Neural progenitor cell (in vitro differentiated cells): ENCODE results near the gene BMPR1B. TPM values are rescaled to one million over a fixed set of nuclear protein-coding genes. Genes with fewer than 3 reads are reported as not detected.

Experiments
- DNase-seq: peaks from one replicate; pipeline ENCODE4 v3.0.0-alpha.2; 2016; ENCODE audit warnings: low spot score
- H2AFZ ChIP-seq: fragments of 200-600 bp; sonication (generic); replicated peaks from 2 replicates; pipeline ENCODE4 v1.6.1; 2016; ENCODE audit warnings: antibody characterized with exemption
- H3F3A ChIP-seq: fragments of 200-600 bp; sonication (generic); 2 replicates; pipeline ENCODE4 v1.6.1; 2016; ENCODE audit warnings: antibody characterized with exemption, low read depth
- H3K27ac ChIP-seq: fragments of 200-600 bp; sonication (generic); 2 replicates; pipeline ENCODE4 v1.5.1; 2016; ENCODE audit warnings: mild to moderate bottlenecking
- H3K27me3 ChIP-seq: fragments of 200-600 bp; sonication (generic); 2 replicates; pipeline ENCODE4 v1.6.1; 2016; ENCODE audit warnings: mild to moderate bottlenecking, moderate library complexity
- H3K36me3 ChIP-seq: fragments of 200-600 bp; sonication (generic); 2 replicates; pipeline ENCODE4 v1.5.1; 2016
- H3K4me1 ChIP-seq: fragments of 200-600 bp; sonication (generic); 2 replicates; pipeline ENCODE4 v1.6.1; 2016; ENCODE audit warnings: mixed run types
- H3K4me2 ChIP-seq: fragments of 200-600 bp; sonication (generic); 2 replicates; pipeline ENCODE4 v1.6.1; 2016
- H3K4me3 ChIP-seq: fragments of 200-600 bp; sonication (generic); 2 replicates; pipeline ENCODE4 v1.5.1; 2016
- H3K79me2 ChIP-seq: fragments of 200-600 bp; sonication (generic); 2 replicates; pipeline ENCODE4 v1.6.1; 2016; ENCODE audit warnings: low read depth
- H3K9ac ChIP-seq: fragments of 200-600 bp; sonication (generic); 2 replicates; pipeline ENCODE4 v1.6.1; 2016
- H3K9me3 ChIP-seq: fragments of 200-600 bp; sonication (generic); 2 replicates; pipeline ENCODE4 v1.5.1; 2016; ENCODE audit warnings: low read depth
- H4K20me1 ChIP-seq: fragments of 200-600 bp; sonication (generic); 2 replicates; pipeline ENCODE4 v1.6.1; 2016; ENCODE audit warnings: low read depth
- H3K27ac Mint-ChIP-seq: 3 replicates; pipeline ENCODE4 v1.8.0; 2021; ENCODE audit warnings: mixed read lengths
- H3K27me3 Mint-ChIP-seq: 2 replicates; pipeline ENCODE4 v1.8.0; 2022; ENCODE audit warnings: low read depth, mild to moderate bottlenecking, inconsistent platforms, moderate library complexity, mixed read lengths; ENCODE audit not compliant: insufficient read depth
- H3K36me3 Mint-ChIP-seq: 3 replicates; pipeline ENCODE4 v1.8.0; 2021; ENCODE audit warnings: mixed read lengths
- H3K4me1 Mint-ChIP-seq: 3 replicates; pipeline ENCODE4 v1.8.0; 2021; ENCODE audit warnings: mixed read lengths
- H3K4me3 Mint-ChIP-seq: 3 replicates; pipeline ENCODE4 v1.8.0; 2021; ENCODE audit warnings: mild to moderate bottlenecking, moderate library complexity, mixed read lengths
- H3K9me3 Mint-ChIP-seq: 3 replicates; pipeline ENCODE4 v1.8.0; 2020; ENCODE audit warnings: mixed read lengths
- CTCF ChIP-seq: fragments of 200-600 bp; sonication (generic); IDR thresholded peaks from 2 replicates; pipeline ENCODE4 v1.5.1; 2017; ENCODE audit warnings: antibody characterized with exemption, mild to moderate bottlenecking
- EZH2 ChIP-seq: fragments of 200-600 bp; sonication (generic); IDR thresholded peaks from 2 replicates; pipeline ENCODE4 v1.6.1; 2017; ENCODE audit warnings: antibody characterized with exemption, mild to moderate bottlenecking, moderate library complexity
- EZH2phosphoT487 ChIP-seq: fragments of 200-600 bp; sonication (generic); IDR thresholded peaks from 2 replicates; pipeline ENCODE4 v1.6.1; 2017; ENCODE audit warnings: antibody characterized with exemption
- total RNA-seq: library from RNA; depleted of rRNA; stranded (reverse); fragments of >200 nt; gene quantifications from 2 replicates; pipeline ENCODE4 v1.2.3, GENCODE V29; 2015; ENCODE audit warnings: low replicate concordance

Gene BMPR1B
- total RNA-seq, 1 donor from 2014 or later = 2.7 TPM

- H3K9me3 Mint-ChIP-seq = peaks cover 27% of the 10 kb centered on the region
These were observed 421.2 kb downstream of the BMPR1B start for GRCh38 chr4:95178938-95179337.

GRCh38 chr4:95180531-95181242 lies 422.9 kb downstream of the BMPR1B start:
- H3F3A ChIP-seq = peaks cover 25% of the 10 kb centered on the region
- TF ChIP-seq CTCF (no peak), EZH2 (no peak), EZH2phosphoT487 (no peak)
- Mint-ChIP-seq H3K36me3 (peaks cover 35% of the 10 kb centered on the region), H3K27me3 (no peaks in the 10 kb centered on the region), H3K27ac (peak overlapping the region; percentile 99), H3K4me3 (peak overlapping the region; percentile 61), H3K9me3 (peaks cover 20% of the 10 kb centered on the region), H3K4me1 (peaks cover 54% of the 10 kb centered on the region)
- peak overlapping the region; percentile 73 for H3K4me2 ChIP-seq
- H4K20me1 ChIP-seq = peaks cover 8% of the 10 kb centered on the region
- no peaks in the 10 kb centered on the region for H3K9me3 ChIP-seq
- no peaks in the 10 kb centered on the region for H3K36me3 ChIP-seq
- peak overlapping the region; percentile 21 for H3K4me3 ChIP-seq
- H3K4me1 ChIP-seq = peaks cover 33% of the 10 kb centered on the region
- no peaks in the 10 kb centered on the region for H3K27me3 ChIP-seq
- peak; percentile 65 for DNase-seq
- no peak overlapping the region for H2AFZ ChIP-seq
- H3K27ac ChIP-seq = no peak overlapping the region
- H3K9ac ChIP-seq = no peak overlapping the region
- no peaks in the 10 kb centered on the region for H3K79me2 ChIP-seq

More at GRCh38 chr4:95178938-95179337, 421.2 kb downstream of the BMPR1B start:
- no peaks in the 10 kb centered on the region for H3K27me3 Mint-ChIP-seq
- H3K27ac Mint-ChIP-seq = peak overlapping the region; percentile 62
- Histone ChIP-seq H3K79me2 (no peaks in the 10 kb centered on the region), H3K4me1 (peaks cover 33% of the 10 kb centered on the region), H3K27ac (no peak overlapping the region), H3K27me3 (no peaks in the 10 kb centered on the region), H3K4me2 (no peak overlapping the region), H3K9me3 (no peaks in the 10 kb centered on the region), H3K36me3 (no peaks in the 10 kb centered on the region), H2AFZ (no peak overlapping the region), H3F3A (peaks cover 25% of the 10 kb centered on the region), H3K4me3 (no peak overlapping the region), H3K9ac (no peak overlapping the region), H4K20me1 (peaks cover 8% of the 10 kb centered on the region)
- H3K4me3 Mint-ChIP-seq = no peak overlapping the region
- no peak for TF ChIP-seq EZH2
- TF ChIP-seq CTCF = no peak
- no peak for TF ChIP-seq EZH2phosphoT487
- H3K36me3 Mint-ChIP-seq = peaks cover 30% of the 10 kb centered on the region
- peaks cover 47% of the 10 kb centered on the region for H3K4me1 Mint-ChIP-seq
- DNase-seq = no peak

GRCh38 chr4:95181243-95181995 lies 423.7 kb downstream of the BMPR1B start:
- DNase-seq = peak; percentile 83
- TF ChIP-seq CTCF = peak; percentile 40
- TF ChIP-seq EZH2 = no peak
- TF ChIP-seq EZH2phosphoT487 = peak; percentile 42
- Mint-ChIP-seq H3K4me3 (peak overlapping the region; percentile 61), H3K27me3 (no peaks in the 10 kb centered on the region), H3K4me1 (peaks cover 54% of the 10 kb centered on the region), H3K9me3 (peaks cover 20% of the 10 kb centered on the region), H3K36me3 (peaks cover 39% of the 10 kb centered on the region), H3K27ac (peak overlapping the region; percentile 99)
- H3K4me2 ChIP-seq = peak overlapping the region; percentile 73
- H3K27ac ChIP-seq = no peak overlapping the region
- H2AFZ ChIP-seq = no peak overlapping the region
- H3K9me3 ChIP-seq = no peaks in the 10 kb centered on the region
- no peaks in the 10 kb centered on the region for H3K36me3 ChIP-seq
- peaks cover 25% of the 10 kb centered on the region for H3F3A ChIP-seq
- peaks cover 33% of the 10 kb centered on the region for H3K4me1 ChIP-seq
- H4K20me1 ChIP-seq = peaks cover 8% of the 10 kb centered on the region
- H3K9ac ChIP-seq = no peak overlapping the region
- H3K79me2 ChIP-seq = no peaks in the 10 kb centered on the region
- H3K4me3 ChIP-seq = peak overlapping the region; percentile 21
- H3K27me3 ChIP-seq = no peaks in the 10 kb centered on the region
